Stimulated activated memory B cell treated with anti-CD40 and anti-IgM and Interleukin-4, amounts not matched to agents 10 μg/mL and 1 μg/mL and 100 μg/mL, for 72 hours (primary cell): ENCODE data around the gene MKLN1.
"Not testable (repeated sequence)": the region's sequence is repeated elsewhere in the genome, so short reads cannot be mapped to it uniquely, and the experiment has no call there.

Source experiments
- ATAC-seq: fragments of 150-1000 bp; cut with Tn5 transposase; 2 replicates; pipeline ENCODE4 v1.10.0; 2021
- H3K27ac Mint-ChIP-seq: one replicate; pipeline ENCODE4 v1.8.0; 2022; ENCODE audit warnings: mild to moderate bottlenecking, mixed read lengths
- H3K27me3 Mint-ChIP-seq: one replicate; pipeline ENCODE4 v1.8.0; 2022; ENCODE audit warnings: mixed read lengths
- H3K36me3 Mint-ChIP-seq: one replicate; pipeline ENCODE4 v1.8.0; 2022; ENCODE audit warnings: mixed read lengths
- H3K4me1 Mint-ChIP-seq: one replicate; pipeline ENCODE4 v1.8.0; 2022; ENCODE audit warnings: mixed read lengths
- H3K4me3 Mint-ChIP-seq: one replicate; pipeline ENCODE4 v1.8.0; 2022; ENCODE audit warnings: mild to moderate bottlenecking, moderate library complexity, mixed read lengths
- H3K9me3 Mint-ChIP-seq: one replicate; pipeline ENCODE4 v1.8.0; 2022; ENCODE audit warnings: mixed read lengths

MKLN1 gene

GRCh38 chr7:131388126-131388525 lies 60.5 kb downstream of the MKLN1 start:
- no peak overlapping the region for H3K4me3 Mint-ChIP-seq
- peaks cover 14% of the 10 kb centered on the region for H3K4me1 Mint-ChIP-seq
- no peaks in the 10 kb centered on the region for H3K9me3 Mint-ChIP-seq
- H3K27ac Mint-ChIP-seq, result no peak overlapping the region
- H3K36me3 Mint-ChIP-seq, result peaks cover 7% of the 10 kb centered on the region
- no peaks in the 10 kb centered on the region for H3K27me3 Mint-ChIP-seq
- no peak for ATAC-seq

DNA sequence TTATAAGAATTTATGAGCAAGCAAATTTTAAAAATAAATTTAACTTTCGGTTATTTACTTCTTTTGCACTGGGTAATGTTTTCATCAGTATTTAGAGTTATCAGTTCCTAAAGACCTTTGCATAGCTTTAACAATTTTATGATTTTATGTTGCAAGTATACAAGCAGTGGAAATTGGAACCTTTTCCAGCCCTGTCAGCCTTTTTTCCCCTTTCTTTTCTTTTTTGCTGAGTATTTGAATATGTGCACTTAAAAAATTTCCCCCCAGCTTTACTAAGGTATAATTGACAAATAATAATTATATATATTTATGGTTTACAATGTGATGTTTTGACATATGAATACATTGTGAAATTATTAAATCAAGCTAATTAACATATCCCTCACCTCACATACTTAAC lies 62.6 kb downstream of the MKLN1 start:
- Mint-ChIP-seq H3K4me3 (no peak overlapping the region), H3K27ac (no peak overlapping the region), H3K4me1 (peaks cover 5% of the 10 kb centered on the region), H3K27me3 (no peaks in the 10 kb centered on the region), H3K9me3 (no peaks in the 10 kb centered on the region), H3K36me3 (peaks cover 7% of the 10 kb centered on the region)
- no peak for ATAC-seq

DNA sequence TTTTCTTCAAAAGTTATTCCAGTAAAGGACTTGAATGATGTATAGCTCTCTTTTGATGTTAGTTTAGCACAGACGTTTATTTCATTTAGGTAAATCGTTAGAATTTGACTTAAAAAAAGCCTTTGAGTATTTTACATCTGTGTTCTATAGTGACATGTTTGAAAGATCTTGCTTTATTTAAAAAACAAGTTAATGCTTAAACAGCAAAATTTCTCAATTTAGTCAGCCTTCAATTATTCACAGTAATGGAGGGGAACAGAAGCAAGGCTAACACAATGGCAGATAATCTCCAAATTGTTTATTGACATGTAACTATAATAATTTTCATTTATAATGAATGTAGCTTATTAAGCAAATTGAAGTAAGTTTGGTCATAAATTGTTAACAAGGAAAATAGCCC lies 63.5 kb downstream of the MKLN1 start:
- peaks cover 7% of the 10 kb centered on the region for H3K36me3 Mint-ChIP-seq
- H3K4me3 Mint-ChIP-seq, result no peak overlapping the region
- H3K9me3 Mint-ChIP-seq, result no peaks in the 10 kb centered on the region
- no peak overlapping the region for H3K27ac Mint-ChIP-seq
- H3K4me1 Mint-ChIP-seq, result peaks cover 5% of the 10 kb centered on the region
- no peaks in the 10 kb centered on the region for H3K27me3 Mint-ChIP-seq
- no peak for ATAC-seq

GRCh38 chr7:131400681-131401176 lies 73.1 kb downstream of the MKLN1 start:
- H3K4me3 Mint-ChIP-seq, result no peak overlapping the region
- ATAC-seq, result no peak
- H3K27me3 Mint-ChIP-seq, result no peaks in the 10 kb centered on the region
- no peak overlapping the region for H3K27ac Mint-ChIP-seq
- H3K36me3 Mint-ChIP-seq, result peaks cover 68% of the 10 kb centered on the region
- H3K9me3 Mint-ChIP-seq, result peaks cover 4% of the 10 kb centered on the region
- H3K4me1 Mint-ChIP-seq, result peaks cover 19% of the 10 kb centered on the region

GRCh38 chr7:131401194-131401593 lies 73.5 kb downstream of the MKLN1 start:
- peaks cover 68% of the 10 kb centered on the region for H3K36me3 Mint-ChIP-seq
- ATAC-seq, result no peak
- no peaks in the 10 kb centered on the region for H3K27me3 Mint-ChIP-seq
- H3K4me3 Mint-ChIP-seq, result no peak overlapping the region
- H3K27ac Mint-ChIP-seq, result no peak overlapping the region
- peaks cover 19% of the 10 kb centered on the region for H3K4me1 Mint-ChIP-seq
- peaks cover 4% of the 10 kb centered on the region for H3K9me3 Mint-ChIP-seq

- Mint-ChIP-seq H3K36me3 (peaks cover 71% of the 10 kb centered on the region), H3K27me3 (no peaks in the 10 kb centered on the region), H3K27ac (no peak overlapping the region), H3K4me3 (no peak overlapping the region), H3K4me1 (peaks cover 27% of the 10 kb centered on the region), H3K9me3 (peaks cover 4% of the 10 kb centered on the region)
- no peak for ATAC-seq
Measured at GRCh38 chr7:131403322-131403721, 75.6 kb downstream of the MKLN1 start.

GRCh38 chr7:131404226-131404911 lies 76.7 kb downstream of the MKLN1 start:
- no peaks in the 10 kb centered on the region for H3K27me3 Mint-ChIP-seq
- peak overlapping the region; percentile 28 for H3K27ac Mint-ChIP-seq
- H3K4me1 Mint-ChIP-seq, result peaks cover 31% of the 10 kb centered on the region
- H3K9me3 Mint-ChIP-seq, result peaks cover 4% of the 10 kb centered on the region
- H3K36me3 Mint-ChIP-seq, result peaks cover 63% of the 10 kb centered on the region
- ATAC-seq, result no peak
- H3K4me3 Mint-ChIP-seq, result no peak overlapping the region

GRCh38 chr7:131409129-131409766 lies 81.6 kb downstream of the MKLN1 start:
- ATAC-seq, result no peak
- Mint-ChIP-seq H3K4me1 (peaks cover 27% of the 10 kb centered on the region), H3K27ac (no peak overlapping the region), H3K9me3 (no peaks in the 10 kb centered on the region), H3K4me3 (no peak overlapping the region), H3K36me3 (peaks cover 18% of the 10 kb centered on the region), H3K27me3 (no peaks in the 10 kb centered on the region)

DNA sequence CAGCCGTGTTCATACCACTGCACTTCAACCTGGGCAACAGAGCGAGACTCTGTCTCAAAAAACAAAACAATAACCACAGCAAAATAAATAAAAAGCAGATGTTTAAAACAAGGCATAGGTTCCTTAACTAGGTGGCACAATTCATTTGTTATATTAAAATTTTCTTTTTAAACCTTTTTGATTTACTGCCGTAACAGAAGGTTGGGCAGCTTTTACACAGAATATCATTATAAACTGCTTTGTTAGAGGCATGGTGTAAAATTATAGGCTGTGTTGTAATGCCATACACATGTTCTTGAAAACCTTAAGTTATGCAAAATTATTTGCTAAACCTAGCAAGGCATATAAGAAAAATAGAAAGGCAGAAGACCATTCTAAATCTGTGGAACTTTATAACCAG lies 84.4 kb downstream of the MKLN1 start:
- Mint-ChIP-seq H3K4me1 (peaks cover 12% of the 10 kb centered on the region), H3K36me3 (peaks cover 10% of the 10 kb centered on the region), H3K27me3 (no peaks in the 10 kb centered on the region), H3K9me3 (no peaks in the 10 kb centered on the region), H3K27ac (no peak overlapping the region), H3K4me3 (no peak overlapping the region)
- no peak for ATAC-seq

DNA sequence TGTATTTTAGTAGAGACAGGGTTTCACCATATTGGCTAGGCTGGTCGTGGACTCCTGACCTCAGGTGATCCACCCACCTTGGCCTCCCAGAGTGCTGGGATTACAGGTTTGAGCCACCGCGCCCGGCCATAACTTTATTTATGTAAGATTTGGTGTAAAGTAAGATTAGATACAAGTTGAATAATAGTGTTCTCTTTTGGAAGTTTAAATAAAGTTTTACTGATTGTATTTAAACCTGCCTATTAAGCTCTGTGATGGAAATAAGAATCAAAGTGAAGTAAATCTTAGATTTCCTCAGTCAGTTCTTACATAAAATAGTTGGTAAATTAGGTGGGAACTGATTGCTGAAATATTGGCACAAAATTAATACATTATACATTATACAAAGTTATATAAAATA lies 86.0 kb downstream of the MKLN1 start:
- H3K4me3 Mint-ChIP-seq, result no peak overlapping the region
- H3K36me3 Mint-ChIP-seq, result peaks cover 11% of the 10 kb centered on the region
- no peak for ATAC-seq
- H3K27ac Mint-ChIP-seq, result no peak overlapping the region
- H3K9me3 Mint-ChIP-seq, result no peaks in the 10 kb centered on the region
- peaks cover 9% of the 10 kb centered on the region for H3K4me1 Mint-ChIP-seq
- no peaks in the 10 kb centered on the region for H3K27me3 Mint-ChIP-seq

DNA sequence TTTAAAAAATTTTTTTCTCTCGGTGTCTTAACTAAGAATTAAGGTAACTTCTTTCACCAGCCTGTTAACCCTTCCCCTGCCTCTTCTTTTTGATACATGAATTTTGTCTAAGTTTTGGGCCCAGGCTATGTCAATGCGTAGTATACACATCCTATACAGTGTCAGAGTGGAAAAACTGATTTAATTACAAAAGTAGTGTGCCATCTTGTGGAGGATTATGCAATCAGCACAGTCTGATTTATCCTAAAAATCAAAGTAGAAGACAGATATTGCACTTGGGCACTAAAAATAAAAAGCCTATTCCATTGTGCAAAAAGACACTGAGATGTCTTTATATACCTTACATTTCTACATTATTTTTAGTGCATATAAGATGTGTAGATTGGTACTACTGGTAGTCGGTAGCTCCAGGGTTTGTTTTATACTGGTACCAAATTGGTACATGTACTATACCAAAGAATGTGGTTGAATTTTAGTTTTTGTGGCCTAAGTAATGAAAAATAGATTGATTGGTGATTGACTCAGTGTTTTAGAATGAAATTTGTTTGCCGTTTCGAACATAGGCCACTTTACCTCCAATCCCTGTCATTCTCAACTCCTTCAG lies 96.6 kb downstream of the MKLN1 start:
- H3K36me3 Mint-ChIP-seq, result peaks cover 18% of the 10 kb centered on the region
- peak; percentile 50 for ATAC-seq
- H3K27ac Mint-ChIP-seq, result no peak overlapping the region
- H3K9me3 Mint-ChIP-seq, result no peaks in the 10 kb centered on the region
- no peaks in the 10 kb centered on the region for H3K27me3 Mint-ChIP-seq
- H3K4me3 Mint-ChIP-seq, result no peak overlapping the region
- H3K4me1 Mint-ChIP-seq, result no peaks in the 10 kb centered on the region

DNA sequence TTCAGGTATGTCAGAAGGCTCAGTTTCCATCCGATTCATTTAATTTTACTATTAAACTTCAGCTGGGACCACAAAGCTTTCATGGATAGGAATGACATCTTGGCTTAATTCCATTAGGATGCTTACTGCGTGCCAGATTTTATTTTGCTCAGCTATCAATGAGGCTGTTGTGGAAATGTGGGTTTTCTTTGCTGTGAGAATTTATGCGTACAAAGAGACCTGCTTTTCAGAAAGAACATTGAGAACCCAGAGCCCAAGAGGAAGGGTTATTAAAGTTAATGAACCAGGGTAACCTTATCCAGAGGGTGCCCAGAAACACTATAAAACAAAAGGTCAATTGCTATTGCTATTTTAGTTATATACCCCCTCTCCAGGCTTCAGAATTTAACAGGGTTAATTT lies 98.3 kb downstream of the MKLN1 start:
- H3K36me3 Mint-ChIP-seq, result peaks cover 19% of the 10 kb centered on the region
- H3K27me3 Mint-ChIP-seq, result no peaks in the 10 kb centered on the region
- H3K4me3 Mint-ChIP-seq, result no peak overlapping the region
- H3K27ac Mint-ChIP-seq, result no peak overlapping the region
- no peaks in the 10 kb centered on the region for H3K4me1 Mint-ChIP-seq
- no peaks in the 10 kb centered on the region for H3K9me3 Mint-ChIP-seq
- ATAC-seq, result no peak

- not testable (repeated sequence) for ATAC-seq
- H3K36me3 Mint-ChIP-seq, result peaks cover 52% of the 10 kb centered on the region
Measured at GRCh38 chr7:131430826-131431225, 103.2 kb downstream of the MKLN1 start.

DNA sequence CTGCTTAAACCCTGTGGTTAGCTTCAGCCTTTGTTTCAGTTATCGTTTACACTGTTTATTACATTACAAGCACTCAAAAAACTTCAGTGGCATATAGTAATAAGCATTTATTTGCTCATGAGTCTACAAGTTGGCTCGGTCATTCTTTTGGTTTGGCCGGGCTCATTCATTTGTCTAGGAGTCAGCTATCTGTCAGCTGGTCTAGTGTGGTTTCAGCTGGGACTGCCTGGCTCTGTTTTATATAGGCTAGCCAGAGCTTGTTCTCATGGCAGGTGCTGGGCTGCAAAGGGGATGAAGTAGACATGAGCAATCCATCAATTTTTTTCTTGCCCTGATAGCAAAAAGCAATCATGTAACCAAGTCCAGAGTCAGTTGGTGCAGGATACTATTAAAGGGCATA lies 103.6 kb downstream of the MKLN1 start:
- Mint-ChIP-seq H3K36me3 (peaks cover 56% of the 10 kb centered on the region), H3K27ac (no peak overlapping the region), H3K4me3 (no peak overlapping the region), H3K9me3 (no peaks in the 10 kb centered on the region), H3K27me3 (no peaks in the 10 kb centered on the region), H3K4me1 (peaks cover 4% of the 10 kb centered on the region)
- ATAC-seq, result no peak

More at GRCh38 chr7:131430826-131431225, 103.2 kb downstream of the MKLN1 start:
- not testable (repeated sequence) for H3K27me3 Mint-ChIP-seq, H3K4me1 Mint-ChIP-seq, H3K27ac Mint-ChIP-seq, H3K4me3 Mint-ChIP-seq, H3K9me3 Mint-ChIP-seq

DNA sequence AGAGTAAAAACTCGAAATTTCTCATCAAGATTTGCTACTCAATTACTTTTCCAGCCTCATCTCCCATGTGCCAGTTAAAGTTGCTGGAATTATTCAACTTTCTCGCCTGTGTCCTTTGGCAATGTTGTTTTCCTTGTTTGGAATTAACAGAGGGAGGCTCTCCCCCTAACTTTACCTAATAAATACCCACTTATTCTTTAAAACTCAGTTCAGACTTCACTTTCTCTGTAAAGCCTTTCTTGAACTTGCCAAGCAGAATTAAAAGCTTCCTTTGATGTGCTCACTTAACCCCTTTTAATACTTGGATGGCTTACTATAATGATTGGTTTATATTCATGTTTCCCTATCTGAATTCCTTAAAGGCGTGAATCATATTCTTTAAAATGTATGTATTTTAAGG lies 104.1 kb downstream of the MKLN1 start:
- Mint-ChIP-seq H3K4me3 (no peak overlapping the region), H3K9me3 (no peaks in the 10 kb centered on the region), H3K4me1 (peaks cover 4% of the 10 kb centered on the region), H3K36me3 (peaks cover 59% of the 10 kb centered on the region), H3K27me3 (no peaks in the 10 kb centered on the region), H3K27ac (no peak overlapping the region)
- ATAC-seq, result no peak

GRCh38 chr7:131436384-131436783 lies 108.7 kb downstream of the MKLN1 start:
- Mint-ChIP-seq H3K36me3 (peaks cover 75% of the 10 kb centered on the region), H3K9me3 (no peaks in the 10 kb centered on the region), H3K4me1 (peaks cover 4% of the 10 kb centered on the region), H3K27me3 (no peaks in the 10 kb centered on the region), H3K27ac (no peak overlapping the region), H3K4me3 (no peak overlapping the region)
- ATAC-seq, result no peak
